Amniotic epithelial cell (primary cell): ENCODE measurements around the gene UPK1A.

ENCODE experiments used
- DNase-seq: peaks from one replicate; pipeline ENCODE4 v3.0.0-alpha.2; 2010; ENCODE audit warnings: low read depth

Gene UPK1A

DNA sequence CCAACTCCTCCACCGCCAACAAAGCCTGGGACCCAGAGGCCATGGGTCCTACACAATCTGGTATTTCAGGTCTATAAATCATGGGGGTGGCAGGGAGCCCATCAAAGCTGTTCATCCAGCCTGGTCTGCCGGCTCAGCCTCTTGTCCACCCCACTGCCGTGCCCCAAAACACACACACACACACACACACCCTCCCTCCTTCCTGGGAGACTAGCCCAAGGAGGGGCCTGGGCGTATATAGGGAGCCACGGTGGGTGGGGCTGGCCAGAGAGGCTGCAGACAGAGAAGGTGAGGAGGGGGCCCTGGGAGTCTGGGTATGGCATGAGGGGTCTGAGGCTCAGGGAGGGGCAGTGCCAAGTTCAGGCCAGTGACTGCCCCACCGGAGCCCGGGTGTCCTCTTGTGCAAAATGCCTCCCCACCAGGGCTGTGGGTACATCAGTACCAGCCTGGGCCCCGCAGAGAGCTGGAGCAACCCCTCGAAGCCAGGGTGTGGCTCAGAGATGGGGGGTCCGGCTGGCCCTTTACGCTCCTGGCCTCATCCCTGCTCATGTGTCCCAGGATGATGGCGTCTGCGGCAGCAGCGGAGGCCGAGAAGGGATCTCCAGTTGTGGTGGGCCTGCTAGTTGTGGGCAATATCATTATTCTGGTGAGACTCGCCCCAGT, at the start of gene UPK1A:
Gene UPK1A (plus strand): TSS at position 267 of the 663 bp plus-strand sequence. CDS start 296 bp downstream, at position 563.
- no peak for DNase-seq

DNA sequence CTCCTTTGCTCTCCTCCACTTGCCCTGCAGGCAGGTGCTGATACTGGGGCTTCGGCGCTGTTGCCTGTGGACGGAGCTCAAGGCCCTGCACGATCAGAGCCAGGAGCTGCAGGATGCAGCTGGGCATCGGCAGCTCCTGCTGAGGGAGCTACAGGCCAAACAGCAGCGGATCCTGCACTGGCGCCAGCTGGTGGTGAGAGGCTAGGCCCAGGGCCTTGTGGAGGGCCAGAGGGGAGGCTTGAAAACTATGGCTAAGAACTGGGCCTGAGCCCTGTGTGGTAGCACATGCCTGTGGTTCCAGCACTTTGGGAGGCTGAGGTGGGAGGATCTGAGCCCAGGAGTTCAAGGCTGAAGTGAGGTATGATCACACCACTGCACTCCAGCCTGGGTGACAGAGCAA, 47.5 kb upstream of the UPK1A start:
- no peak for DNase-seq

DNA sequence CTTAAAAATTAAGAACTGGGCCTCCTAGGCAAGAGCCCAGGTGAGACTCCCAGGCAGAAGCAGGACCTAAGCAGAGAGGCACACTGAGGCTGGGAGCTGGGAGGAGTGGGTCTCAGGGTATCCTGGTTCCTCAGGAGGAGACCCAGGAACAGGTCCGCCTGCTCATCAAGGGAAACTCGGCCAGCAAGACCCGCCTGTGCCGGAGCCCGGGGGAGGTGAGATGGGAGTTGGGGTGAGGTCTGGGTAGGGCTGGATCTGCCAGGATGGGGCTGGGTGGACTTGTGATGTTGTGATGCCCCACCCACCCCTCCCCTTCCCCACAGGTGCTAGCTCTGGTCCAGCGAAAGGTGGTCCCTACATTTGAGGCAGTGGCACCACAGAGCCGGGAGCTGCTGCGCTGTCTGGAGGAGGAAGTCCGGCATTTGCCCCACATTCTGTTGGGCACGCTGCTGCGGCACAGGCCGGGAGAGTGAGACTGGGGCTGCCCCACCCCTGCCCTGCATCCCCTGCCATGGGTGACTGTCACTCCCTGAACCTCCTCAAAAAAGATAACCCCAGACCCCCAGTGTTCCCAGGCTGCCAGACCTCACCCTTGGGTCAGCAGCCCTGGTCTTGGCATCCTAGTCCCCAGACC, 46.9 kb upstream of the UPK1A start:
- DNase-seq, result no peak

DNA sequence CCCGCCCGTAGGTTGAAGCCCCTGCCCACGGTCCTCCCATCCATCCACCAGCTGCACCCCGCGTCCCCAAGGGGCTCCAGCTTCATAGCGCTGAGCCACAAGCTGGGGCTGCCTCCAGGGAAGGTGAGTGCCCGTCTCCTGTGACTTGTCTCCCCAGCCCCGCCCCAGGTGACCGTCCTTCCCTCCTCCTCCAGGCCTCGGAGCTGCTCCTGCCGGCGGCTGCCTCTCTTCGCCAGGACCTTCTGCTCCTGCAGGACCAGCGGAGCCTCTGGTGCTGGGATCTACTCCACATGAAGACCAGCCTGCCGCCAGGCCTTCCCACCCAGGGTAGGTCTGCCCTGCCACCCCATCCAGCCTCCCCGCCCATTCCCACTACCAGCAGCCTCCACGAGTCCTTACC, 46.3 kb upstream of the UPK1A start:
- DNase-seq, result no peak

DNA sequence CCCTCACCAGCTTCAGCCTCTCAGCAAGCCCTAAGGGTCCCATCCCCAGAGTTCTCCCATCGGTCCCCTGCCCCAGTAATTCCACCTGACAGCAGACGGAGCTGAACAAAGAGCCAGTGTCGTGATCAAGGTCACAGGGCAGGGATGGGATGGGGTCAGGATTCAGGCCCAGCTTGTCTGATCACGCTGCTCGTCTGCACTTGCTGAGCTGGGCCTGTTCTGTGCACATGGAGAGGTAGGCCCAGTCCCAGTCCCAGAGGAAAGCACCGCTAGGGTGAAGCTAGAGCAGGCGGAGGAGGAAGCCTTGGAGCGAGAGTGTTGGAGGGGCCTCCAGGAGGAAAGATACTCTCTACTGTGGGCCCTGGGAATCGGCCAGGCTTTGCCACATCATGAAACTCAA, 44.6 kb upstream of the UPK1A start:
- no peak for DNase-seq

DNA sequence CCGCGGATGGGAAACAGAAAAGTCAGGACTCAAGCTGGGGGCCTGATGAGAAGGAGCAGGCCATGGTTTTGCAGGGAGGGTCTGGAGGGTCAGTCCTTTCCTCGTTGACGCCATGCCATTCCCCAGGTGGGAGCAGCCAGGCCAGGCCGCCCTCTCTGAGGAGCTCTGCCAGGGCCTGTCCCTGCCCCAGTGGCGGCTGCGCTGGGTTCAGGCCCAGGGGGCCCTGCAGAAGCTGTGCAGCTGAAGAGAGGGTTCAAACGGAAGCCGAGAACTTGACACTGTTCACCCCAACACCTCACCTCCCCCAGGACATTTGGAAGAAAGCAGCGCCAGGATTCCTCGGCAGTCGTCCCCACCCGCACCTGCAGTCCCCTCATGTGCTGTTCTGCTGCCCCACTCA, 43.6 kb upstream of the UPK1A start:
- no peak for DNase-seq

DNA sequence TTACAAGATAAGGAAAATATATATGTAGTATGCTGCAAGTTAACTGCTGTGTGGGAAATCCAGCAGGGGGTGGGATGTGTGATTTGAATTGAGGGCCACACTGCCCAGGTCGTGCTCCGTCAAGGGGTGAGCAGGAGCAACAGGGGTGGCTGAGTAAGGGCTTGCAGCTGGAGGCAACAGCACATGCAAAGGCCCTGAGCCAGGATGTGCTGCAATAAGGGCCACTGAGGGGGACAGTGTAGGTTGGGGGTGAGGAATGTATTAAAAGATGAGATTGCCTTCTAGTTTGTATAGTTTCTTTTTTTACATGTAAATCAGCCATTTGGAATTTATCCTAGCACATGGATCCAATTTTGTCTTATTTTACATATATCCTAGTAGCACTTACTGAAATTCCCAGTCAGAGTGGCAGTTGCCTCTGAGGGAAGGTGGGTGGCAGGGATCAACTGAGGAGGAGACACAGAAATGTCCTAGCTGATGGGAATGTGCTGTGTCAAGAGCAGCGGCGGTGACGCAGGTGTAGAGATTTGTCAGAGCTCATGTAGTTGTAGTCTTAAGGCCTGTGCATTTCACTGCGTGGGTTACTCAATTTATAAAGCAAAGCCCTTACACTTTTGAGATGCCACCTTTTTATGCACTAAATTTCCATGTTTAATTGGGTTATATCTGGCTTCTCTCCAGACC, 42.8 kb upstream of the UPK1A start:
- no peak for DNase-seq

DNA sequence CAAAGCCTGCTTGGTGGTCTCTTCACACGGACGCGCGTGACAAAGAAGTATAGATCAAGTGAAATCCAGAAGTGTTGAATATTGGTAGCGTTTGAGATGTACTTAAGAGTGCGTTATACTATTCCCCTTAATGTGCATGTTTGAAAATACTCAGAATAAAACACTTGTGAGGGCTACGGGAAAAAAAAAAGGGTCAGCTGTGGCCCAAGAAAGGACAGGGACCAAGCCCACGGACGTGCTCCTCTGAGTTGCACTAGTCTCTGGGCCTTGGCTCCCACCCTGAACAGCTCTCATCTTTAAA, 38.1 kb upstream of the UPK1A start:
- no peak for DNase-seq

DNA sequence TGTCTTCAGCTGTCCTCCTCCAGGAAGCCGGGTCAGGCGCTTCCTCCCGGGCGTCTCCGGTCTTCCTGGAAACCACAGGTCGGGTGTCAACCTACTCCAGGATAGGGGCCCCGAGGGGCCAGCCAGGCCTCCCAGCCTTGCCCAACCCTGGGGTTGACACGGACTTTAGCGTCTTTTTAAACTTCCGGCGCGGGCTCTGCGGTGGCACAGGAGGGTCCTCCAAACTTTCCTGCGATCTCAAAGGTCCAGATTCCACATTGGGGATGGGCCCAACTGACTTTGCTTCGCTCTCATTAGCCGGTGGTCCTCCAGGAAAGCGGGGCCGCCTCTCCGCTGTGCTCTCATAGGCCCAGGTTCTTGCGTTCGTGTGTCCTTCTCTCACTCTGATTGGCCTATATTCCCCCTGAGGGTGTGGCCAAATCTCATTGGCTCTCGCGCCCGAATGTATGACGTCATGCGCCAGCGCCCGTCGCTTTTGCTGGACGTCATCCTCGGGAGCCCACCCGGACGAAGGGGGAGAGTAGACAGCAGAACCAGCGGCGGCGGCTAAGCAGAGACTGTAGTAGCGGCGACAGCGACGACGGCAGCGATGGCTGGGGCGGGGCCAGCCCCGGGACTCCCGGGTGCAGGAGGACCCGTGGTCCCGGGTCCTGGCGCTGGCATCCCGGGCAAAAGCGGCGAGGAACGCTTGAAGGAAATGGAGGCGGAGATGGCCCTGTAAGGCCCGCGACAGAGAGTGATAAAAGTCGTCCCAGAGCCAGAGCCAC, 37.6 kb upstream of the UPK1A start, which contains the start of gene RBM42:
Gene RBM42 (plus strand): TSS at position 472 of the 767 bp plus-strand sequence. CDS start 118 bp downstream, at position 590.
- peak; percentile 99 for DNase-seq

DNA sequence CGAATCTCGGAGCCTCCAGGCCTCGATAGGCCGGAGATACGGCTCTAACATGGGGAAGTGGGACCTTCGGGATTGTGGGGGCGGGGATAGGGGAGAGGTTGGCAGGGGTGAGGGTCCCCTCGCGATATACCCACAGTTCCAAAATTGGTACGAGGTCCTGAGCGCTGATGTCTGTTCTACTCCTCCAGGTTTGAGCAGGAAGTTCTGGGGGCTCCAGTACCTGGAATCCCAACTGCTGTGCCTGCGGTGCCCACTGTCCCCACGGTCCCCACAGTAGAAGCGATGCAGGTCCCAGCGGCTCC, 37.0 kb upstream of the UPK1A start:
- no peak for DNase-seq

DNA sequence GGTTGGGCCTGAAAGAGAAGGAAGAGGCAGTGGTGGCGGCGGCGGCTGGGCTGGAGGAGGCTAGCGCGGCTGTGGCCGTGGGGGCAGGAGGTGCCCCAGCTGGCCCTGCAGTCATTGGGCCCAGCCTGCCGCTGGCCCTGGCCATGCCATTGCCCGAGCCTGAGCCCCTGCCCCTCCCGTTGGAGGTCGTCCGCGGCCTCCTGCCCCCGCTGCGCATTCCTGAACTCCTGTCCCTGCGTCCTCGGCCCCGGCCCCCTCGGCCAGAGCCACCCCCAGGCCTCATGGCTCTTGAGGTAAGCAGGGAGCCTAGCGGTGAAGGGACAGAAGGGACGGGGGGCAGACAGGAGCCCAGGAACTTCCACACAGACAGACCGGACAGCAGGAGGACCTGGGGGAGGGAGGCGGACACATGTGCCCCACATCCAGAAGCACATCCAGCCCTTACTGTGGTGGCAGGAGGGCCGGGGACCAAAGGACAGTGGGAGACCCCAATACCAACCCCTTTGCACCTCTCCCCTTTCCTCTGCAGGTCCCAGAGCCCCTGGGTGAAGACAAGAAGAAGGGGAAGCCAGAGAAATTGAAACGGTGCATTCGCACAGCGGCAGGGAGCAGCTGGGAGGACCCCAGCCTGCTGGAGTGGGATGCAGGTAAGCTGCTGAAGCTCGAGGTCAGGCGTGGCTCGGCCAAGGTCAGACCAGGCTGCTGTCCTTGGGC, 32.4 kb upstream of the UPK1A start:
- no peak for DNase-seq

DNA sequence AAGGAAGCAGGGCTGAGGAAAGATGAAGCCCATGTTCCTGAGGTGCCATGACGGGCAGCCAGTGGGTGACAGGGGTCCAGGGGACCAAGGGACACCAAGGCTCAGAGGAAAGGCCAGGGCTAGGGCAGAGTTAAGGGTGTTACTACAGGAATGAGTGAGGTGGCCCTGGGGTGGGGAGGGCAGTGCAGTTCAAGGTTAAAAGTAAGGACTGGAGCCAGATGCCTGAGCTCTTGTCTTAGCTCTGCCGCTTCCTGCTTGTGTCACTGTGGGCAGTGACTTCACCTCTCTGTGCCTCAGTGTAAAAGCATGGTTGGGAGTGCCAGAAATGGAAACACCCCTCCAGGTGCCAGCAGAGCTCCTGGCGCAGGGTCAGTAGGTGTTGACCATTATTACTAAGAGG, 29.7 kb upstream of the UPK1A start:
- no peak for DNase-seq

DNA sequence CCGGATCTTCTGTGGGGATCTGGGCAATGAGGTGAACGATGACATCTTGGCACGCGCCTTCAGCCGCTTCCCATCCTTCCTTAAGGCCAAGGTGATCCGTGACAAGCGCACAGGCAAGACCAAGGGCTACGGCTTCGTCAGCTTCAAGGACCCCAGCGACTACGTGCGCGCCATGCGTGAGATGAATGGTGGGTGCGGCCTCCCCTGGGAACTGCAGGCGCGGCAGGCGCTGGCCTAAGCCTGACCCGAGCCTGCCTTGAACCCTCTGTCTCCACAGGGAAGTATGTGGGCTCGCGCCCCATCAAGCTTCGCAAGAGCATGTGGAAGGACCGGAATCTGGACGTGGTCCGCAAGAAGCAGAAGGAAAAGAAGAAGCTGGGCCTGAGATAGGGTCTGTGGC, 29.2 kb upstream of the UPK1A start:
- no peak for DNase-seq

DNA sequence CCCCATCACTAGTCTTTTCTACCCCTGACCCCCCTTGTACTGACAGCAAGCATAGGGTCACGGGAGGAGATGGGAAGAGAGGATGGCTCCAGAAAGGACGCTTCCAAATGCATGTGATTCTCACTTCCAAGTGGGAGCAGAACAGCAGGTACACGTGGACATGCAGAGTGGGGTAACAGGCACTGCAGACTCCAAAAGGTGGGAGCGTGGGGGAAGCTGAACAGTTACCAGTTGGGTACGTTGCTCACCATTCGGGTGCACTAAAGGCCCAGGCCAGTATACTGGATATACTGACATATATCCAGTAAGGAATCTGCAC, 27.0 kb upstream of the UPK1A start:
- no peak for DNase-seq

DNA sequence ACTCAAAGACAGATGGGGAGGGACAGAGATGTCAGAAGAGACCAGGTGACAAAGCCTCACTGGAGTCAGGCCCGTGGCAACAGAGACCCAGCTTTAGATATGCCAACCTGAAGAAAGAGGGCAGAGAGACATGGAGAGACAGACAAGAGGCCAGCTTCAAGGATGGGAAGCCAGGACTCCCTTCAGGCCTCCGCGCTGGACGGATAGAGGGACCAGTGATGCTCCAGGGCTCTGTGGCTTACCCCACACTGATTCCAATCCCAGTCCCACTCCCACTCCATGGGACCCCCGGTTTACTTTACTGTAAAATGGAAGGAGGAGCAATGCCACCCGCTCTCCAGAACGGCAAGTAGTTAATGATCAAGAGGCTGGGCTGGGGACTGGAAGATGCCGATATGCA, 26.5 kb upstream of the UPK1A start:
- DNase-seq, result no peak

DNA sequence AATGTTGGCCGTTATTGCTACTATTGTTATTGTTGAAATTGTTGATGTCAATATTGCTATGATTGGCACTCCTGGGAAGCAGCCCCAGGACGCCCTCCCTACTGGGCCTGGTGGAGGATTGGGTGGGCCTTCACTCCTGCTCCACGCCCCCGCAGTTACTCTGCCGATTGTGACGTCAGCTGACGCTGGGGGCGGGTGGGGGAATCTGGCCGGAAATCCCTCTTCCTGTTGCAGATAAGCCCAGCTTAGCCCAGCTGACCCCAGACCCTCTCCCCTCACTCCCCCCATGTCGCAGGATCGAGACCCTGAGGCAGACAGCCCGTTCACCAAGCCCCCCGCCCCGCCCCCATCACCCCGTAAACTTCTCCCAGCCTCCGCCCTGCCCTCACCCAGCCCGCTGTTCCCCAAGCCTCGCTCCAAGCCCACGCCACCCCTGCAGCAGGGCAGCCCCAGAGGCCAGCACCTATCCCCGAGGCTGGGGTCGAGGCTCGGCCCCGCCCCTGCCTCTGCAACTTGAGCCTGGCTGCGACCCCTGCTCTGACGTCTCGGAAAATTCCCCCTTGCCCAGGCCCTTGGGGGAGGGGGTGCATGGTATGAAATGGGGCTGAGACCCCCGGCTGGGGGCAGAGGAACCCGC, 24.7 kb upstream of the UPK1A start, which contains the start of gene ETV2:
Gene ETV2 (plus strand): TSS at position 231 of the 637 bp plus-strand sequence. CDS start 716 bp downstream, outside the sequence.
- peak; percentile 60 for DNase-seq

DNA sequence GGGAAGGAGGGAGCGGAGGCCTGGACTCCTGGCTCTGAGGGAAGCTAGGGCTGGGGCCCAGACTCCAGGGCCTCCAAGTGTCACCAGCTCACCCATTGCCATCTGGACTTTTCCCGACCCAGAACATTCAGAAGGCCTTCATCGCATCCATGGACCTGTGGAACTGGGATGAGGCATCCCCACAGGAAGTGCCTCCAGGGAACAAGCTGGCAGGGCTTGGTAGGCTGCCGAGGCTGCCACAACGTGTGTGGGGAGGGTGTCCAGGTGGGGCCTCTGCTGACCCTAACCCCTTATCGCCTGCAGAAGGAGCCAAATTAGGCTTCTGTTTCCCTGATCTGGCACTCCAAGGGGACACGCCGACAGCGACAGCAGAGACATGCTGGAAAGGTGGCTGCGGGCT, 24.0 kb upstream of the UPK1A start:
- DNase-seq, result no peak

DNA sequence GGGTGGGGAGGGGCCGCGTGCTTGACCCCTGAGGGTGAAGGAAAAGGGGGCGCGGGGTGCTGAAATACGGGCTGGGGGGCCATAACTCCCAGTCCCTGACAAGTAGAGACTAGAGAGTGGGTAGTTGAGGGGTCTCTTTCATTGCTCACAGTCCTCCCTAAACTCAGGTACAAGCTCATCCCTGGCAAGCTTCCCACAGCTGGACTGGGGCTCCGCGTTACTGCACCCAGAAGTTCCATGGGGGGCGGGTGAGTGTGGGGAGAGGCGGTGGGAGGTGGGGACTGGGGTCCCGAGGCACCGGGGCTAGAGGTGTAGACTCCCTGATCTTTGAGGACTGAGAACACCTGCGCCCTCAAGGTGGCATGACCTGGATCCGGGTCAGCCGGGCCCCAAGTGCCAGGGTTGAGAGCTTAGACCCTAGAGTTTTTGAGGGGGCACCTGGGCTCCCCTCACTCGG, 23.5 kb upstream of the UPK1A start:
- DNase-seq, result no peak

DNA sequence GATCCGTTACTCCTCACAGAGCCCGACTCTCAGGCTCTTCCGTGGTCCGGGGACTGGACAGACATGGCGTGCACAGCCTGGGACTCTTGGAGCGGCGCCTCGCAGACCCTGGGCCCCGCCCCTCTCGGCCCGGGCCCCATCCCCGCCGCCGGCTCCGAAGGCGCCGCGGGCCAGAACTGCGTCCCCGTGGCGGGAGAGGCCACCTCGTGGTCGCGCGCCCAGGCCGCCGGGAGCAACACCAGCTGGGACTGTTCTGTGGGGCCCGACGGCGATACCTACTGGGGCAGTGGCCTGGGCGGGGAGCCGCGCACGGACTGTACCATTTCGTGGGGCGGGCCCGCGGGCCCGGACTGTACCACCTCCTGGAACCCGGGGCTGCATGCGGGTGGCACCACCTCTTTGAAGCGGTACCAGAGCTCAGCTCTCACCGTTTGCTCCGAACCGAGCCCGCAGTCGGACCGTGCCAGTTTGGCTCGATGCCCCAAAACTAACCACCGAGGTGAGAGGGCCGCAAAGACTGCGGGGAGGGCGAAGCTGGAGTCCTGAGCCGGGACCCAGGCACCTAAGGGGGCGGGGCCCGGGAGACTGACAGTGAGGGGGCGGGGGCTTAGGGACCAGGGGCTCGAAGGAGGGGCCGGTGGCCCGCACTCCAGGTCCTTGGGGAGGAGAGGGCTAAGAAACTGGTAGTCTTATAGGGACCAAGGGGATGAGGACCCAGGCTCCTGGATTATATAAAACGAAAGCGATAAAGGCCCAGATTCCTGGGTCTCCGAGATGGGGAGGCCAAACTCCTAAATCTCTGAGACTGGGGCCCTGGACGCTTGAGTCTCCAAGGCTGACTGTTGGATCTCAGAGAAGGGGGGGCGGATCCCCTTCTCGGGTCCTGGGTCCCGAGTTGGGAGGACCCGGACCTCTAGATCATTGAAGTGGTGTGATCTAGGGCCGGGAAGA, 22.8 kb upstream of the UPK1A start:
- peak; percentile 65 for DNase-seq

DNA sequence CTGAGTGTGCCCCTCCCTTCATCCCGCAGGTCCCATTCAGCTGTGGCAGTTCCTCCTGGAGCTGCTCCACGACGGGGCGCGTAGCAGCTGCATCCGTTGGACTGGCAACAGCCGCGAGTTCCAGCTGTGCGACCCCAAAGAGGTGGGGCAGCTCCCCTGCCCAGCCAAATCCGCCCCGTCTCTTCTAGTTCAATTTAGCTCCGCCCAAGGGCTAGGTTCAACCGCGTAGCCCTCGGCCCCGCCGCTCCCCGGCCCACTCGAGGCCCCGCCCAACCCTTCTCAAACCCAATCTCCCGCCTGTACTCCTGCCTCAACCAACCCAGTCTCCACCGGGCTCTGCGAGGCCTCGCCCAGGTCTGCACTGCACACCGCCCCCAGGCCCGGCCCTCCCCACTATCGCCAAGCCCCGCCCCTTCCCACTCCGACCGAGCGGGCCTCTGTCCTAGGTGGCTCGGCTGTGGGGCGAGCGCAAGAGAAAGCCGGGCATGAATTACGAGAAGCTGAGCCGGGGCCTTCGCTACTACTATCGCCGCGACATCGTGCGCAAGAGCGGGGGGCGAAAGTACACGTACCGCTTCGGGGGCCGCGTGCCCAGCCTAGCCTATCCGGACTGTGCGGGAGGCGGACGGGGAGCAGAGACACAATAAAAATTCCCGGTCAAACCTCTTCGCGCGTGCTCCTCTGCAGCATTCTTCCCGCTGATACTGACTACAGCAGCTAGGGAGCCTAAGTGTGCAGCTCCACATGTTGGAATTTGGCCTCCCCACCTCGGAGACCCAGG, 21.9 kb upstream of the UPK1A start:
- DNase-seq, result peak; percentile 93
